ENCODE results near the gene XPNPEP1.

The XPNPEP1 gene

DNA sequence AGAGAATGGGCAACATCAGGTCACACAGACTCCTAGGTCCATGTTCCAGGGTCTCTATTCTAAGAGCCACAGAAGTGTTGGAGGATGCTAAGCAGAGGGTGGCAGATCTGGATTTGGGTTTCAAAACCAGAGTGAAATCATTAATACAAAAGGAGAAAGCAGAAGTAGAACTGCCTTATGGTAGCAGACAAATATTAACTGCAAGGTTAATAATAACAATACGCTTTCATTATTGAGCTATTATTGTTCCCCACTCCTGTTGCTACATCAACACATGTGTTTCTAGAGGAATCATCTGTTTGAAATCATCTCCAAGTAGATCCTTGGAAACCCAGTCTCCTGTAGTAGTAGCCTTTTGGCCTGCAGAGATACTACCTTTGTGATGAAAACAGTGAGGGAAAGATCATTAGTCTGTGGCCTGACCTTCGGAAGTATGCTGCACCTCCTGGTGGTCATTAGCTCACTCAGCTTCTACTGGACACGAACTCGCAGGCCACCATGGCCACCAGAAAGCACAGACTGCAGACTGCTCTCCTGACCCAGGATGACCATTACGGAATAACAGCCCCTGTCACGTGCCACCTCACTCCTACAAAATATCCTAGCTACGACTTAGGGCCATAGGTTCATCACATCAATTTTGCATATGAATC, 84.6 kb downstream of the XPNPEP1 start:
- Histone ChIP-seq H3K27ac (replicated peaks; ENCODE audit: low read length) (no peak overlapping the region), H2BK15ac (ENCODE audit: low read length) (no peak overlapping the region), H3K79me1 (ENCODE audit: low read depth, low read length) (no peaks in the 10 kb centered on the region), H2BK5ac (ENCODE audit: low read length) (no peak overlapping the region), H3K18ac (ENCODE audit: low read length) (no peak overlapping the region), H2BK12ac (ENCODE audit: low read length) (no peak overlapping the region), H3K36me3 (replicated peaks in 1 of 2; ENCODE audit: control insufficient read depth in 2 of 2, insufficient read depth in 2 of 2, low read length in 2 of 2) (no peaks in the 10 kb centered on the region), H3K23ac (ENCODE audit: low read depth, low read length, poor library complexity) (no peak overlapping the region), H4K8ac (ENCODE audit: low read depth, low read length) (no peak overlapping the region), H3K4ac (ENCODE audit: low read length) (no peak overlapping the region), H2AK5ac (ENCODE audit: low read depth, low read length) (no peak overlapping the region), H2AFZ (ENCODE audit: low read length) (no peak overlapping the region), H3K27me3 (ENCODE audit: control insufficient read depth in 3 of 3, insufficient read depth in 3 of 3, low read depth in 1 of 3, low read length in 3 of 3) (no peaks in the 10 kb centered on the region), H4K91ac (ENCODE audit: low read depth, low read length, poor library complexity) (no peak overlapping the region), H3K14ac (ENCODE audit: low read length) (no peak overlapping the region), H3K9ac (ENCODE audit: low read depth, low read length, poor library complexity) (no peak overlapping the region), H3K9me3 (replicated peaks in 1 of 2; ENCODE audit: control insufficient read depth in 2 of 2, insufficient read depth in 1 of 2, low read depth in 1 of 2, low read length in 2 of 2) (no peaks in the 10 kb centered on the region), H3K4me2 (ENCODE audit: insufficient read depth, low read length, poor library complexity, severe bottlenecking) (no peak overlapping the region), H2BK120ac (ENCODE audit: low read depth, low read length) (no peak overlapping the region), H3K4me3 (ENCODE audit: low read length in 2 of 2) (no peak overlapping the region), H3K4me1 (ENCODE audit: control insufficient read depth in 2 of 2, insufficient read depth in 1 of 2, low read depth in 1 of 2, low read length in 2 of 2) (peaks cover 0 to 1% of the 10 kb centered on the region in 2 donors)
- DNase-seq (ENCODE audit: low spot score) = no peak
- no CpG with 5 or more reads among the region's 7 CpGs for WGBS, 2 donors (ENCODE audit: extremely low coverage in 2 of 2, insufficient read length in 2 of 2, insufficient replicate concordance in 1 of 2)

DNA sequence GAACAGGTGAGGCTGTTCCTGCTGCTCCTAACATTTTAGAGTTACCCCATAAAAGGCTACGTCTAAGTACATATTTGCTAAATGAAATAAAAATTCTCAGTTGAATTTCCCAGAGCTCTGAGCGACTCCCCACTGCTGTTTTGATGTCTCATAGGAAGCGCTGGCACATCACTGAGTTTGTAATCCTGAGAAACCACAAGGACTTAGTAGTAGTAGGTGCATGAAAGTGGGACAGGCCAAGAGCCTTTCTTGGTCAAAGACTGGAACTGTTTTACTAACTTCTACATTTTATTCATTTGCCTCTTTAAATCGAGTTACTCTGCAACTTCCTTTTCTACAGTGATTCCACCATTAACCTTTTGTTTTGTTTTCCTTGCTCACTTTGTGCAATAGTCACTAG, 85.9 kb downstream of the XPNPEP1 start:
- no peaks in the 10 kb centered on the region for H3K27me3 ChIP-seq (ENCODE audit: control insufficient read depth in 3 of 3, insufficient read depth in 3 of 3, low read depth in 1 of 3, low read length in 3 of 3)
- no peak overlapping the region for H3K4ac ChIP-seq (ENCODE audit: low read length)
- H2BK15ac ChIP-seq (ENCODE audit: low read length) = no peak overlapping the region
- H3K9me3 ChIP-seq (replicated peaks in 1 of 2; ENCODE audit: control insufficient read depth in 2 of 2, insufficient read depth in 1 of 2, low read depth in 1 of 2, low read length in 2 of 2) = no peaks in the 10 kb centered on the region
- H2BK120ac ChIP-seq (ENCODE audit: low read depth, low read length) = no peak overlapping the region
- no peak overlapping the region for H3K18ac ChIP-seq (ENCODE audit: low read length)
- H2BK5ac ChIP-seq (ENCODE audit: low read length) = no peak overlapping the region
- no peak overlapping the region for H4K8ac ChIP-seq (ENCODE audit: low read depth, low read length)
- H3K27ac ChIP-seq (replicated peaks; ENCODE audit: low read length) = no peak overlapping the region
- H2AFZ ChIP-seq (ENCODE audit: low read length) = no peak overlapping the region
- no peak overlapping the region for H3K4me3 ChIP-seq (ENCODE audit: low read length in 2 of 2)
- H3K79me1 ChIP-seq (ENCODE audit: low read depth, low read length) = no peaks in the 10 kb centered on the region
- no peak for DNase-seq (ENCODE audit: low spot score)
- H3K36me3 ChIP-seq (replicated peaks in 1 of 2; ENCODE audit: control insufficient read depth in 2 of 2, insufficient read depth in 2 of 2, low read length in 2 of 2) = no peaks in the 10 kb centered on the region
- peaks cover 0 to 1% of the 10 kb centered on the region in 2 donors for H3K4me1 ChIP-seq (ENCODE audit: control insufficient read depth in 2 of 2, insufficient read depth in 1 of 2, low read depth in 1 of 2, low read length in 2 of 2)
- no peak overlapping the region for H3K9ac ChIP-seq (ENCODE audit: low read depth, low read length, poor library complexity)
- H2BK12ac ChIP-seq (ENCODE audit: low read length) = no peak overlapping the region
- H2AK5ac ChIP-seq (ENCODE audit: low read depth, low read length) = no peak overlapping the region
- H4K91ac ChIP-seq (ENCODE audit: low read depth, low read length, poor library complexity) = no peak overlapping the region
- H3K4me2 ChIP-seq (ENCODE audit: insufficient read depth, low read length, poor library complexity, severe bottlenecking) = no peak overlapping the region
- no peak overlapping the region for H3K14ac ChIP-seq (ENCODE audit: low read length)
- no peak overlapping the region for H3K23ac ChIP-seq (ENCODE audit: low read depth, low read length, poor library complexity)
- WGBS, 2 donors (ENCODE audit: extremely low coverage in 2 of 2, insufficient read length in 2 of 2, insufficient replicate concordance in 1 of 2) = no CpG with 5 or more reads among the region's 4 CpGs

- Histone ChIP-seq H3K4me3 (ENCODE audit: low read length in 2 of 2) (no peak overlapping the region), H3K23ac (ENCODE audit: low read depth, low read length, poor library complexity) (no peak overlapping the region), H3K4ac (ENCODE audit: low read length) (no peak overlapping the region), H3K36me3 (replicated peaks in 1 of 2; ENCODE audit: control insufficient read depth in 2 of 2, insufficient read depth in 2 of 2, low read length in 2 of 2) (peaks cover 0 to 3% of the 10 kb centered on the region in 2 donors), H3K4me1 (ENCODE audit: control insufficient read depth in 2 of 2, insufficient read depth in 1 of 2, low read depth in 1 of 2, low read length in 2 of 2) (no peaks in the 10 kb centered on the region), H3K27me3 (ENCODE audit: control insufficient read depth in 3 of 3, insufficient read depth in 3 of 3, low read depth in 1 of 3, low read length in 3 of 3) (no peaks in the 10 kb centered on the region), H3K4me2 (ENCODE audit: insufficient read depth, low read length, poor library complexity, severe bottlenecking) (no peak overlapping the region), H2BK120ac (ENCODE audit: low read depth, low read length) (no peak overlapping the region), H2BK12ac (ENCODE audit: low read length) (no peak overlapping the region), H3K14ac (ENCODE audit: low read length) (no peak overlapping the region), H2AFZ (ENCODE audit: low read length) (no peak overlapping the region), H3K27ac (replicated peaks; ENCODE audit: low read length) (no peak overlapping the region), H3K18ac (ENCODE audit: low read length) (no peak overlapping the region), H4K91ac (ENCODE audit: low read depth, low read length, poor library complexity) (no peak overlapping the region), H3K9ac (ENCODE audit: low read depth, low read length, poor library complexity) (no peak overlapping the region), H4K8ac (ENCODE audit: low read depth, low read length) (no peak overlapping the region), H3K79me1 (ENCODE audit: low read depth, low read length) (no peaks in the 10 kb centered on the region), H2BK15ac (ENCODE audit: low read length) (no peak overlapping the region), H3K9me3 (replicated peaks in 1 of 2; ENCODE audit: control insufficient read depth in 2 of 2, insufficient read depth in 1 of 2, low read depth in 1 of 2, low read length in 2 of 2) (peaks cover 0 to 3% of the 10 kb centered on the region in 2 donors), H2BK5ac (ENCODE audit: low read length) (no peak overlapping the region), H2AK5ac (ENCODE audit: low read depth, low read length) (no peak overlapping the region)
- WGBS, 2 donors (ENCODE audit: extremely low coverage in 2 of 2, insufficient read length in 2 of 2, insufficient replicate concordance in 1 of 2) = no CpG with 5 or more reads among the region's 1 CpG
- no peak for DNase-seq (ENCODE audit: low spot score)
Measured at GRCh38 chr10:109835257-109835656, 88.1 kb downstream of the XPNPEP1 start.

GRCh38 chr10:109831846-109832245, 91.5 kb downstream of the XPNPEP1 start:
- H3K4me3 ChIP-seq (ENCODE audit: low read length in 2 of 2) = no peak overlapping the region
- no peaks in the 10 kb centered on the region for H3K4me1 ChIP-seq (ENCODE audit: control insufficient read depth in 2 of 2, insufficient read depth in 1 of 2, low read depth in 1 of 2, low read length in 2 of 2)
- H3K23ac ChIP-seq (ENCODE audit: low read depth, low read length, poor library complexity) = no peak overlapping the region
- no peak overlapping the region for H3K27ac ChIP-seq (replicated peaks; ENCODE audit: low read length)
- no peaks in the 10 kb centered on the region for H3K79me1 ChIP-seq (ENCODE audit: low read depth, low read length)
- H3K9ac ChIP-seq (ENCODE audit: low read depth, low read length, poor library complexity) = no peak overlapping the region
- H2BK12ac ChIP-seq (ENCODE audit: low read length) = no peak overlapping the region
- H2BK5ac ChIP-seq (ENCODE audit: low read length) = no peak overlapping the region
- H3K36me3 ChIP-seq (replicated peaks in 1 of 2; ENCODE audit: control insufficient read depth in 2 of 2, insufficient read depth in 2 of 2, low read length in 2 of 2) = peaks cover 0 to 3% of the 10 kb centered on the region in 2 donors
- H3K9me3 ChIP-seq (replicated peaks in 1 of 2; ENCODE audit: control insufficient read depth in 2 of 2, insufficient read depth in 1 of 2, low read depth in 1 of 2, low read length in 2 of 2) = peaks cover 0 to 3% of the 10 kb centered on the region in 2 donors
- no peak overlapping the region for H2AFZ ChIP-seq (ENCODE audit: low read length)
- H3K14ac ChIP-seq (ENCODE audit: low read length) = no peak overlapping the region
- no peak overlapping the region for H4K8ac ChIP-seq (ENCODE audit: low read depth, low read length)
- no peak overlapping the region for H3K4me2 ChIP-seq (ENCODE audit: insufficient read depth, low read length, poor library complexity, severe bottlenecking)
- no peak overlapping the region for H2AK5ac ChIP-seq (ENCODE audit: low read depth, low read length)
- no CpG with 5 or more reads among the region's 9 CpGs for WGBS, 2 donors (ENCODE audit: extremely low coverage in 2 of 2, insufficient read length in 2 of 2, insufficient replicate concordance in 1 of 2)
- no peak for DNase-seq (ENCODE audit: low spot score)
- no peak overlapping the region for H2BK120ac ChIP-seq (ENCODE audit: low read depth, low read length)
- no peak overlapping the region for H3K18ac ChIP-seq (ENCODE audit: low read length)
- H3K27me3 ChIP-seq (ENCODE audit: control insufficient read depth in 3 of 3, insufficient read depth in 3 of 3, low read depth in 1 of 3, low read length in 3 of 3) = no peaks in the 10 kb centered on the region
- H2BK15ac ChIP-seq (ENCODE audit: low read length) = no peak overlapping the region
- H4K91ac ChIP-seq (ENCODE audit: low read depth, low read length, poor library complexity) = no peak overlapping the region
- no peak overlapping the region for H3K4ac ChIP-seq (ENCODE audit: low read length)
